ENCODE measurements around the gene PDE4B.

PDE4B gene

GRCh38 chr1:66282891-66283621 is 490.4 kb downstream of the PDE4B start:
- H3K4me3 ChIP-seq = no peak overlapping the region
- DNase-seq (ENCODE audit: low spot score) = no peak
- no peak for TF ChIP-seq CTCF (IDR thresholded peaks at IDR 0.05)
- peak overlapping the region; percentile 62 to 65 for H3K27ac ChIP-seq

- H3K27ac ChIP-seq = no peak overlapping the region
- no peak for DNase-seq (ENCODE audit: low spot score)
- no peak for TF ChIP-seq CTCF (IDR thresholded peaks at IDR 0.05)
- no peak overlapping the region for H3K4me3 ChIP-seq
Measured at GRCh38 chr1:66283622-66284041, 490.9 kb downstream of the PDE4B start.

GRCh38 chr1:66284746-66285145 is 492.1 kb downstream of the PDE4B start:
- Histone ChIP-seq H3K27ac (no peak overlapping the region), H3K4me3 (no peak overlapping the region)
- no peak for TF ChIP-seq CTCF (IDR thresholded peaks at IDR 0.05)
- no peak for DNase-seq (ENCODE audit: low spot score)

GRCh38 chr1:66285618-66286270 is 493.0 kb downstream of the PDE4B start:
- no peak for DNase-seq (ENCODE audit: low spot score)
- Histone ChIP-seq H3K27ac (no peak overlapping the region), H3K4me3 (no peak overlapping the region)
- TF ChIP-seq CTCF (IDR thresholded peaks at IDR 0.05) = no peak

- Histone ChIP-seq H3K4me3 (no peak overlapping the region), H3K27ac (no peak overlapping the region)
- no peak for DNase-seq (ENCODE audit: low spot score)
- TF ChIP-seq CTCF (IDR thresholded peaks at IDR 0.05) = no peak
Measured at GRCh38 chr1:66286307-66286706, 493.6 kb downstream of the PDE4B start.

GRCh38 chr1:66288048-66288447 is 495.4 kb downstream of the PDE4B start:
- H3K27ac ChIP-seq = no peak overlapping the region
- H3K4me3 ChIP-seq = no peak overlapping the region
- no peak for TF ChIP-seq CTCF (IDR thresholded peaks at IDR 0.05)
- no peak for DNase-seq (ENCODE audit: low spot score)

All from coronary artery (tissue), 2 donors.